ENCODE measurements around the gene GRM7. TPM values are rescaled to one million over a fixed set of nuclear protein-coding genes. Genes with fewer than 3 reads are reported as not detected.

The GRM7 gene
- polyA plus RNA-seq, 1 donor from 2014 or later, result 23.8 TPM

- Histone ChIP-seq H4K20me1 (ENCODE audit: insufficient read depth) (no peaks in the 10 kb centered on the region), H3K79me2 (replicated peaks; ENCODE audit: insufficient read depth, low read length) (no peaks in the 10 kb centered on the region), H3K36me3 (ENCODE audit: insufficient read depth, low read length) (no peaks in the 10 kb centered on the region), H3K9me2 (ENCODE audit: insufficient read depth, low read length) (no peaks in the 10 kb centered on the region), H3K4me3 (ENCODE audit: low read length) (no peak overlapping the region), H3K9me3 (ENCODE audit: low read length) (no peaks in the 10 kb centered on the region), H3K9ac (ENCODE audit: low read length) (no peak overlapping the region), H3K27me3 (ENCODE audit: insufficient read depth, low read depth, low read length) (no peaks in the 10 kb centered on the region), H3K27ac (ENCODE audit: low read length) (peak overlapping the region; percentile 43), H3F3A (ENCODE audit: insufficient read depth, low read length, poor library complexity, severe bottlenecking) (no peaks in the 10 kb centered on the region), H3K4me2 (ENCODE audit: low read length) (no peak overlapping the region), H2AFZ (ENCODE audit: low read depth, low read length) (no peak overlapping the region)
- TF ChIP-seq EP300 (conservative IDR thresholded peaks at IDR 0.05; ENCODE audit: poor library complexity, severe bottlenecking) (peak; percentile 74), POLR2AphosphoS5 (IDR thresholded peaks at IDR 0.05) (peak; percentile 42)
- TF ChIP-seq, protein P1, sequence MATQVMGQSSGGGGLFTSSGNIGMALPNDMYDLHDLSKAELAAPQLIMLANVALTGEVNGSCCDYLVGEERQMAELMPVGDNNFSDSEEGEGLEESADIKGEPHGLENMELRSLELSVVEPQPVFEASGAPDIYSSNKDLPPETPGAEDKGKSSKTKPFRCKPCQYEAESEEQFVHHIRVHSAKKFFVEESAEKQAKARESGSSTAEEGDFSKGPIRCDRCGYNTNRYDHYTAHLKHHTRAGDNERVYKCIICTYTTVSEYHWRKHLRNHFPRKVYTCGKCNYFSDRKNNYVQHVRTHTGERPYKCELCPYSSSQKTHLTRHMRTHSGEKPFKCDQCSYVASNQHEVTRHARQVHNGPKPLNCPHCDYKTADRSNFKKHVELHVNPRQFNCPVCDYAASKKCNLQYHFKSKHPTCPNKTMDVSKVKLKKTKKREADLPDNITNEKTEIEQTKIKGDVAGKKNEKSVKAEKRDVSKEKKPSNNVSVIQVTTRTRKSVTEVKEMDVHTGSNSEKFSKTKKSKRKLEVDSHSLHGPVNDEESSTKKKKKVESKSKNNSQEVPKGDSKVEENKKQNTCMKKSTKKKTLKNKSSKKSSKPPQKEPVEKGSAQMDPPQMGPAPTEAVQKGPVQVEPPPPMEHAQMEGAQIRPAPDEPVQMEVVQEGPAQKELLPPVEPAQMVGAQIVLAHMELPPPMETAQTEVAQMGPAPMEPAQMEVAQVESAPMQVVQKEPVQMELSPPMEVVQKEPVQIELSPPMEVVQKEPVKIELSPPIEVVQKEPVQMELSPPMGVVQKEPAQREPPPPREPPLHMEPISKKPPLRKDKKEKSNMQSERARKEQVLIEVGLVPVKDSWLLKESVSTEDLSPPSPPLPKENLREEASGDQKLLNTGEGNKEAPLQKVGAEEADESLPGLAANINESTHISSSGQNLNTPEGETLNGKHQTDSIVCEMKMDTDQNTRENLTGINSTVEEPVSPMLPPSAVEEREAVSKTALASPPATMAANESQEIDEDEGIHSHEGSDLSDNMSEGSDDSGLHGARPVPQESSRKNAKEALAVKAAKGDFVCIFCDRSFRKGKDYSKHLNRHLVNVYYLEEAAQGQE (IDR thresholded peaks at IDR 0.05; ENCODE audit: borderline replicate concordance), result no peak
Measured at GRCh38 chr3:7697548-7697947, 836.6 kb downstream of the GRM7 start.

- no peaks in the 10 kb centered on the region for H3K9me2 ChIP-seq (ENCODE audit: insufficient read depth, low read length)
- H3K36me3 ChIP-seq (ENCODE audit: insufficient read depth, low read length), result no peaks in the 10 kb centered on the region
- H3K4me2 ChIP-seq (ENCODE audit: low read length), result no peak overlapping the region
- no peak overlapping the region for H3K9ac ChIP-seq (ENCODE audit: low read length)
- H3K79me2 ChIP-seq (replicated peaks; ENCODE audit: insufficient read depth, low read length), result no peaks in the 10 kb centered on the region
- no peak overlapping the region for H3K4me3 ChIP-seq (ENCODE audit: low read length)
- no peaks in the 10 kb centered on the region for H3F3A ChIP-seq (ENCODE audit: insufficient read depth, low read length, poor library complexity, severe bottlenecking)
- H2AFZ ChIP-seq (ENCODE audit: low read depth, low read length), result no peak overlapping the region
- TF ChIP-seq SMC3 (conservative IDR thresholded peaks at IDR 0.05; ENCODE audit: poor library complexity) (no peak), EZH2 (IDR thresholded peaks at IDR 0.05; ENCODE audit: borderline replicate concordance, insufficient read depth, low read length, poor library complexity, severe bottlenecking) (no peak), MXI1 (conservative IDR thresholded peaks at IDR 0.05; ENCODE audit: poor library complexity, severe bottlenecking) (no peak), TAF1 (IDR thresholded peaks at IDR 0.05; ENCODE audit: low read depth) (no peak), POLR2AphosphoS5 (IDR thresholded peaks at IDR 0.05) (no peak), CTCF (IDR thresholded peaks at IDR 0.05; ENCODE audit: poor library complexity, severe bottlenecking) (no peak), EP300 (conservative IDR thresholded peaks at IDR 0.05; ENCODE audit: poor library complexity, severe bottlenecking) (no peak), RAD21 (conservative IDR thresholded peaks at IDR 0.05) (no peak)
- TF ChIP-seq, protein P1 (IDR thresholded peaks at IDR 0.05; ENCODE audit: borderline replicate concordance), result no peak
- no peak overlapping the region for H3K27ac ChIP-seq (ENCODE audit: low read length)
- no peaks in the 10 kb centered on the region for H4K20me1 ChIP-seq (ENCODE audit: insufficient read depth)
- H3K9me3 ChIP-seq (ENCODE audit: low read length), result no peaks in the 10 kb centered on the region
- H3K27me3 ChIP-seq (ENCODE audit: insufficient read depth, low read depth, low read length), result no peaks in the 10 kb centered on the region
Measured at GRCh38 chr3:7700539-7700938, 839.6 kb downstream of the GRM7 start.
